ENCODE measurements around the gene GLTP. TPM values are rescaled to one million over a fixed set of nuclear protein-coding genes. Genes with fewer than 3 reads are reported as not detected.

Gene GLTP
- total RNA-seq, 1 experiment from 2014 or later: 78.2 TPM

- Histone ChIP-seq H4K20me1 (ENCODE audit: low read length) (no peaks in the 10 kb centered on the region), H2AFZ (ENCODE audit: low read length) (no peak overlapping the region), H3K9me2 (replicated peaks; ENCODE audit: low read length) (no peaks in the 10 kb centered on the region), H3K27me3 (ENCODE audit: low read length) (no peaks in the 10 kb centered on the region), H3K4me2 (ENCODE audit: low read length) (no peak overlapping the region), H3K4me1 (ENCODE audit: insufficient read depth, low read length) (no peaks in the 10 kb centered on the region), H3K9me3 (ENCODE audit: low read length) (no peaks in the 10 kb centered on the region), H3K9ac (ENCODE audit: low read length) (no peak overlapping the region), H3K4me3 (ENCODE audit: low read length) (no peak overlapping the region), H3K36me3 (ENCODE audit: low read depth, low read length) (peaks cover 75% of the 10 kb centered on the region; the same call in 1 of the 2 replicates), H3K79me2 (ENCODE audit: low read length) (no peaks in the 10 kb centered on the region), H3F3A (ENCODE audit: low read length, unreplicated experiment) (no peaks in the 10 kb centered on the region), H3K27ac (ENCODE audit: low read length) (no peak overlapping the region)
- no peak for DNase-seq
- ChIA-PET CTCF (no interaction called here), POLR2A (ENCODE audit: unreplicated experiment) (no interaction called here)
- no TSS peak for BruUV-seq (replicated peaks)
- TF ChIP-seq EZH2phosphoT487 (IDR thresholded peaks at IDR 0.05; ENCODE audit: borderline replicate concordance, low read length): no peak
- no peak for TF ChIP-seq CTCF (conservative IDR thresholded peaks at IDR 0.05; ENCODE audit: low read depth, low read length)
- no peak for ATAC-seq
- intact Hi-C loops (cut with micrococcal nuclease): no loop called here
Observed at GRCh38 chr12:109912855-109913321, 32.5 kb upstream of the GLTP start.

GRCh38 chr12:109910969-109911348 is 30.6 kb upstream of the GLTP start:
- Histone ChIP-seq H3K4me1 (ENCODE audit: insufficient read depth, low read length) (no peaks in the 10 kb centered on the region), H2AFZ (ENCODE audit: low read length) (no peak overlapping the region), H3K9ac (ENCODE audit: low read length) (no peak overlapping the region), H3K27me3 (ENCODE audit: low read length) (no peaks in the 10 kb centered on the region), H3K9me3 (ENCODE audit: low read length) (no peaks in the 10 kb centered on the region), H4K20me1 (ENCODE audit: low read length) (no peaks in the 10 kb centered on the region), H3F3A (ENCODE audit: low read length, unreplicated experiment) (no peaks in the 10 kb centered on the region), H3K4me3 (ENCODE audit: low read length) (no peak overlapping the region), H3K79me2 (ENCODE audit: low read length) (no peaks in the 10 kb centered on the region), H3K9me2 (replicated peaks; ENCODE audit: low read length) (no peaks in the 10 kb centered on the region), H3K36me3 (ENCODE audit: low read depth, low read length) (peaks cover 79% of the 10 kb centered on the region; the same call in 1 of the 2 replicates), H3K4me2 (ENCODE audit: low read length) (no peak overlapping the region), H3K27ac (ENCODE audit: low read length) (no peak overlapping the region)
- peak; percentile 82 for ATAC-seq
- ChIA-PET POLR2A (ENCODE audit: unreplicated experiment) (no interaction called here), CTCF (interaction anchor here (0.6 kb wide), 2 partner anchors 26 to 58 kb away, joined by 3 to 4 read pairs; no protein-coding TSS in a partner anchor)
- TF ChIP-seq EZH2 (IDR thresholded peaks at IDR 0.05; ENCODE audit: low read length, unreplicated experiment) (no peak), EZH2phosphoT487 (IDR thresholded peaks at IDR 0.05; ENCODE audit: borderline replicate concordance, low read length) (no peak), CTCF (conservative IDR thresholded peaks at IDR 0.05; ENCODE audit: low read depth, low read length) (peak; percentile 84)
- DNase-seq: peak; percentile 64
- intact Hi-C loops (cut with micrococcal nuclease): no loop called here
- BruUV-seq (replicated peaks): no TSS peak

- BruUV-seq (replicated peaks): no TSS peak
- H3K9ac ChIP-seq (ENCODE audit: low read length): no peak overlapping the region
- no peak overlapping the region for H3K27ac ChIP-seq (ENCODE audit: low read length)
- no peak for DNase-seq
- no peaks in the 10 kb centered on the region for H3K9me3 ChIP-seq (ENCODE audit: low read length)
- ATAC-seq: no peak
- no peaks in the 10 kb centered on the region for H3K9me2 ChIP-seq (replicated peaks; ENCODE audit: low read length)
- no peaks in the 10 kb centered on the region for H3K79me2 ChIP-seq (ENCODE audit: low read length)
- no peaks in the 10 kb centered on the region for H4K20me1 ChIP-seq (ENCODE audit: low read length)
- H3K4me2 ChIP-seq (ENCODE audit: low read length): no peak overlapping the region
- no peaks in the 10 kb centered on the region for H3F3A ChIP-seq (ENCODE audit: low read length, unreplicated experiment)
- intact Hi-C loops (cut with micrococcal nuclease): no loop called here
- H3K4me3 ChIP-seq (ENCODE audit: low read length): no peak overlapping the region
- ChIA-PET POLR2A (ENCODE audit: unreplicated experiment) (no interaction called here), CTCF (no interaction called here)
- no peaks in the 10 kb centered on the region for H3K4me1 ChIP-seq (ENCODE audit: insufficient read depth, low read length)
- peaks cover 76% of the 10 kb centered on the region; the same call in 1 of the 2 replicates for H3K36me3 ChIP-seq (ENCODE audit: low read depth, low read length)
- H2AFZ ChIP-seq (ENCODE audit: low read length): no peak overlapping the region
- no peak for TF ChIP-seq EZH2phosphoT487 (IDR thresholded peaks at IDR 0.05; ENCODE audit: borderline replicate concordance, low read length)
- no peak for TF ChIP-seq EZH2 (IDR thresholded peaks at IDR 0.05; ENCODE audit: low read length, unreplicated experiment)
- H3K27me3 ChIP-seq (ENCODE audit: low read length): no peaks in the 10 kb centered on the region
Observed at GRCh38 chr12:109910254-109910968, 30.1 kb upstream of the GLTP start.

Measured in PC-3 (cell line).